ENCODE results near the gene IL1RL1. TPM values are rescaled to one million over a fixed set of nuclear protein-coding genes. Genes with fewer than 3 reads are reported as not detected.

The IL1RL1 gene
- total RNA-seq, 1 experiment from 2014 or later = not detected

DNA sequence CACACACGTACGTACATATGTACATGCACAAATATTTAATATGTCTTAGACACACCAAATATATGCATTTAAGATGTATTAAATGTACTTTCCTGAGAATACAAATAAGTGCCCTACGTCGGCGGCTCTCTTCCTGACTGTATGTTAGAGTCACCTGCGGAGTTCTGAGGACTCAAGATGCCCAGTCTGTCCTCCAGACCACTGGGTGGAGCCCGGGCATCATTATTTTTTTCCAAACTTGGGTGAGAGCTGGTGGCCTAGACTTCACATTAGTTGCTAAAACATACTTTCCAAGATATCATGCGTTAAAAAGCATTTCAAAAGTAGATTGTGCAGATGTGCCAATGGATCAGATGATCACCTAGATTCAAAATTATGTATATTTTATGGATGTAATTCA is 47.1 kb downstream of the IL1RL1 start:
- Histone ChIP-seq H3K4me3 (ENCODE audit: low read length) (no peak overlapping the region), H3K79me2 (ENCODE audit: low read length) (no peaks in the 10 kb centered on the region), H3K27me3 (ENCODE audit: low read length) (no peaks in the 10 kb centered on the region), H3K9me2 (replicated peaks; ENCODE audit: insufficient read depth, low read length) (no peaks in the 10 kb centered on the region), H3K4me2 (ENCODE audit: low read depth, low read length, poor library complexity, severe bottlenecking) (no peak overlapping the region), H3K27ac (ENCODE audit: low read length) (no peak overlapping the region), H3K9me3 (ENCODE audit: low read length) (no peaks in the 10 kb centered on the region), H2AFZ (ENCODE audit: low read length) (no peak overlapping the region), H3K4me1 (ENCODE audit: low read length) (peaks cover 12% of the 10 kb centered on the region), H3K36me3 (ENCODE audit: insufficient read depth, low read length) (no peaks in the 10 kb centered on the region), H3K9ac (ENCODE audit: low read length) (no peak overlapping the region), H4K20me1 (ENCODE audit: insufficient read depth, low read depth, low read length) (no peaks in the 10 kb centered on the region)
- no peak for DNase-seq

DNA sequence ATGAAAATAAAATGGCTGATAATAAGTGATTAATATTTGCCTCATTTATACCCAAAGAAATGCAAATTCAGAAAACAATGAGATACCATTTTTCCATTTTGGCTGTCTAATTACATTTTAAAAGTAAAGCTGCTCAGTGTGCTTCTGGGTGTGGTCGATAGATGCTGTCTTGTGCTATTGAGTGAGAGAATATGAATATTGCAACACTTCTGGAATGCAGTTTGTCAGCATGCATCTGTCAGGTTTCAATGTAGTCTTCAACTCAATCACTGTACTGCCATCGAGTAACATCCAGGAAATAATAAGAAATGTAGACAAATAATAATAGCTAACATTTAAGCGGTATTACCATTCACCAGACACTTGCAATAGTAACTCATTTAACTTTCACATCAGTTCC is 48.2 kb downstream of the IL1RL1 start:
- Histone ChIP-seq H3K27ac (ENCODE audit: low read length) (no peak overlapping the region), H3K79me2 (ENCODE audit: low read length) (no peaks in the 10 kb centered on the region), H3K4me1 (ENCODE audit: low read length) (peaks cover 12% of the 10 kb centered on the region)

DNA sequence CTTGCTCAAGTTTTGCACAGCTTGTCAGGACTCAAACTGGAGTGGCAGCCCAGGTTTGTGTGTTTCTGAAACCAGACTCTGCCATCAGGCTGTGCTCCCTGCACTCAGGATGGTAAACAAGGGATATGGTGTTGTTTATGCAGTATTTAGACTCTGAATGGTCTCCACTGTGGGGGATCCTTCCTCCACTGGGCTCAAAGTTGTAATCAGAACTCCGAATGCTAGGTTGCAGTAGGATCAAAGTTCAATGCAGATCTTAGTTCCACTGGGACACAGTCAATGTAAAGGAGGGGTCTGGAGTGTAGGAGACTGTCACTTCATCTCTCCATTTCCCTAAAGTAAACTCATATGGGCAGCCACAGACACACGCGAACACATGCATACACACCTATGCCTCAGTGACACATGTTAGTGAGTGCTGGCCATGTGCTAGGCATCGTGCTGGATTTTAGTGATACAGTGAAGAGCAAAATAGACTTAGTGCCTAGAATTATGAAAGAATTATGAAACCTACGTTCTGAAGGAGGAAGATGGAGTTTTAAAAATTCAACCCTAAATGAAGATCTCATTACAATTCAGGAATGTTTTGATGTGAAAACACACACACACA is 50.4 kb downstream of the IL1RL1 start:
- Histone ChIP-seq H3K36me3 (ENCODE audit: insufficient read depth, low read length) (no peaks in the 10 kb centered on the region), H3K4me1 (ENCODE audit: low read length) (no peaks in the 10 kb centered on the region; the same call in 1 of the 2 replicates), H3K9me2 (replicated peaks; ENCODE audit: insufficient read depth, low read length) (no peaks in the 10 kb centered on the region), H3K79me2 (ENCODE audit: low read length) (no peaks in the 10 kb centered on the region), H3K9ac (ENCODE audit: low read length) (no peak overlapping the region), H3K27me3 (ENCODE audit: low read length) (no peaks in the 10 kb centered on the region), H3K4me3 (ENCODE audit: low read length) (no peak overlapping the region), H2AFZ (ENCODE audit: low read length) (no peak overlapping the region), H3K27ac (ENCODE audit: low read length) (no peak overlapping the region), H3K9me3 (ENCODE audit: low read length) (no peaks in the 10 kb centered on the region), H4K20me1 (ENCODE audit: insufficient read depth, low read depth, low read length) (no peaks in the 10 kb centered on the region), H3K4me2 (ENCODE audit: low read depth, low read length, poor library complexity, severe bottlenecking) (no peak overlapping the region)
- DNase-seq = no peak

More for the DNA sequence above, 48.2 kb downstream of the IL1RL1 start:
- H3K36me3 ChIP-seq (ENCODE audit: insufficient read depth, low read length) = no peaks in the 10 kb centered on the region
- H3K9me2 ChIP-seq (replicated peaks; ENCODE audit: insufficient read depth, low read length) = no peaks in the 10 kb centered on the region
- H3K9me3 ChIP-seq (ENCODE audit: low read length) = no peaks in the 10 kb centered on the region
- H3K4me2 ChIP-seq (ENCODE audit: low read depth, low read length, poor library complexity, severe bottlenecking) = no peak overlapping the region
- no peak overlapping the region for H3K9ac ChIP-seq (ENCODE audit: low read length)
- no peak overlapping the region for H2AFZ ChIP-seq (ENCODE audit: low read length)
- DNase-seq = no peak
- no peaks in the 10 kb centered on the region for H3K27me3 ChIP-seq (ENCODE audit: low read length)
- no peak overlapping the region for H3K4me3 ChIP-seq (ENCODE audit: low read length)
- H4K20me1 ChIP-seq (ENCODE audit: insufficient read depth, low read depth, low read length) = no peaks in the 10 kb centered on the region

DNA sequence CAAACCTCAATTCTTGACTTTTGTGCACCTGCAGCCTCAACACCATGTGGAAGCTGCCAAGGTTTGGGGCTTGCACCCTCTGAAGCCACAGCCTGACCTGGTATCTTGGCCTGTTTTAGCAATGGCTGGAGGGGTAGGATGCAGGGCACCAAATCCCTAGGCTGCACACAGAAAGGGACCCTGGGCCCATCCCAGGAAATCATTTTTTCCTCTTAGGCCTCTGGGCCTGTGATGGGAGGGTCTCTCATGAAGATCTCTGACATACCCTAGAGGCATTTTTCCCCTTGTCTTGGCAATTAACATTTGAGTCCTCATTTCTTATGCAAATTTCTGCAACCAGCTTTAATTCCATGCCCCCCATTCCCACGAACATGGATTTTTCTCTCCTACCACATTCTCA is 54.4 kb downstream of the IL1RL1 start:
- Histone ChIP-seq H3K4me2 (ENCODE audit: low read depth, low read length, poor library complexity, severe bottlenecking) (no peak overlapping the region), H3K36me3 (ENCODE audit: insufficient read depth, low read length) (no peaks in the 10 kb centered on the region), H3K27me3 (ENCODE audit: low read length) (no peaks in the 10 kb centered on the region), H3K4me3 (ENCODE audit: low read length) (no peak overlapping the region), H2AFZ (ENCODE audit: low read length) (no peak overlapping the region), H4K20me1 (ENCODE audit: insufficient read depth, low read depth, low read length) (no peaks in the 10 kb centered on the region), H3K9ac (ENCODE audit: low read length) (no peak overlapping the region), H3K79me2 (ENCODE audit: low read length) (no peaks in the 10 kb centered on the region), H3K4me1 (ENCODE audit: low read length) (no peaks in the 10 kb centered on the region), H3K9me3 (ENCODE audit: low read length) (no peaks in the 10 kb centered on the region), H3K27ac (ENCODE audit: low read length) (no peak overlapping the region), H3K9me2 (replicated peaks; ENCODE audit: insufficient read depth, low read length) (no peaks in the 10 kb centered on the region)
- no peak for DNase-seq

DNA sequence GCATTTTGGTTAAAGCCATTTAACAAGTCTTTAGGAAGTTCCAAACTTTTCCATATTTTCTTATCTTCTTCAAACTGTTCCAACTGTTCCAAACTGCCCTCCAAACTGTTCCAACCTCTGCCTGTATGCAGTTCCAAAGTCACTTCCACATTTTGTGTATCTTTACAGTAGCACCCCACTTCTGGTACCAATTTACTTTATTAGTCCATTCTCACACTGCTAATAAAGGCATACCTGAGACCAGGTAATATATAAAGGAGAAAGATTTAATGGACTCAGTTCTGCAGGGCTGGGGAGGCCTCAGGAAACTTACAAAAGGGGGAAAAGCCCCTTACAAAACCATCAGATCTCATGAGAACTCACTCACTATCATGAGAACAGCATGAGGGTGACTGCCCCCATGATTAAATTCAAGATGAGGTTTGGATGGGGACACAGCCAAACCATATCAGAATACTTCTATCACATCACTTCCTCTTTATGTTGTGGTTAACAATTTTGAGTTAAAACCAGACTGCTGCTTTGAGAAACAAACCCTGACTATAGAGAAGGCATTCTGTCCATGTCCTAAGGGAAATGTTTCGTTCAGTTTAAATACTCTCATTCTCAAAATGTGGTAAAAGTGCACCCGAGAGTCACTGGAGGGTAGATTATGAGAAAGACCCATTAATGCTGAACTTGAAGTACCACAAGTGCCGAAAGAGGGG is 55.2 kb downstream of the IL1RL1 start:
- H3K4me3 ChIP-seq (ENCODE audit: low read length) = no peak overlapping the region
- H3K9ac ChIP-seq (ENCODE audit: low read length) = no peak overlapping the region
- H3K36me3 ChIP-seq (ENCODE audit: insufficient read depth, low read length) = no peaks in the 10 kb centered on the region
- H3K9me2 ChIP-seq (replicated peaks; ENCODE audit: insufficient read depth, low read length) = no peaks in the 10 kb centered on the region
- DNase-seq = no peak
- no peak overlapping the region for H2AFZ ChIP-seq (ENCODE audit: low read length)
- no peak overlapping the region for H3K27ac ChIP-seq (ENCODE audit: low read length)
- no peaks in the 10 kb centered on the region for H3K79me2 ChIP-seq (ENCODE audit: low read length)
- H3K9me3 ChIP-seq (ENCODE audit: low read length) = no peaks in the 10 kb centered on the region
- no peak overlapping the region for H3K4me2 ChIP-seq (ENCODE audit: low read depth, low read length, poor library complexity, severe bottlenecking)
- no peaks in the 10 kb centered on the region for H3K4me1 ChIP-seq (ENCODE audit: low read length)
- H3K27me3 ChIP-seq (ENCODE audit: low read length) = no peaks in the 10 kb centered on the region
- no peaks in the 10 kb centered on the region for H4K20me1 ChIP-seq (ENCODE audit: insufficient read depth, low read depth, low read length)

DNA sequence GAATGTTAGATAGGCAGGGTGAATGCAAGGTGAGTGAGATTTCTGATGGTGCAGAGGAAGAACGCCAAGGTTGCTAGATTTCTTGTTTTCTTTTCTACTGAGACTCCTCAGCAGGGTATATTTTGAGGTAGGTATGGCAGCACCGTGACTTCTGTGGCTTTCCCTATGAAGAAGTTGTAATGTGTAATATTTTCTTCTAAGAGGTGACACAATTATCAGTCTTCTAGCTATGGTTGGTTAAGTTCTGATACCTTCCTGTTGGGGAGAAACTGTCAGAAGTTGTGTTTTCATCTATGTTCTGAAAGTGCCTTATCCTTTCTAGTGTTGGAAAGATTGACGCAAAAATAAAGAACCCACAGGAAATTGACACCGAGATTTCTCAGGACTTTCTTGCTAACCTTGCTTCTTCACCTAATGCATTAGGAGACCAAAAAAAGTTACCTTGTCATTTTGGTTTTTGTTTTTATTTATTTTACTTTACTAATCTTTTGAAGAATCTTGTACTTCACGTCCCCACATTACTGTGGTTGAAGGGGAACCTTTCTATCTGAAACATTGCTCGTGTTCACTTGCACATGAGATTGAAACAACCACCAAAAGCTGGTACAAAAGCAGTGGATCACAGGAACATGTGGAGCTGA is 56.1 kb downstream of the IL1RL1 start:
- Histone ChIP-seq H3K4me3 (ENCODE audit: low read length) (no peak overlapping the region), H3K79me2 (ENCODE audit: low read length) (no peaks in the 10 kb centered on the region), H3K9me2 (replicated peaks; ENCODE audit: insufficient read depth, low read length) (no peaks in the 10 kb centered on the region), H3K27me3 (ENCODE audit: low read length) (no peaks in the 10 kb centered on the region), H3K27ac (ENCODE audit: low read length) (no peak overlapping the region), H3K36me3 (ENCODE audit: insufficient read depth, low read length) (no peaks in the 10 kb centered on the region), H4K20me1 (ENCODE audit: insufficient read depth, low read depth, low read length) (no peaks in the 10 kb centered on the region), H3K4me1 (ENCODE audit: low read length) (no peaks in the 10 kb centered on the region), H3K9ac (ENCODE audit: low read length) (no peak overlapping the region), H3K9me3 (ENCODE audit: low read length) (no peaks in the 10 kb centered on the region), H2AFZ (ENCODE audit: low read length) (no peak overlapping the region), H3K4me2 (ENCODE audit: low read depth, low read length, poor library complexity, severe bottlenecking) (no peak overlapping the region)
- no peak for DNase-seq

DNA sequence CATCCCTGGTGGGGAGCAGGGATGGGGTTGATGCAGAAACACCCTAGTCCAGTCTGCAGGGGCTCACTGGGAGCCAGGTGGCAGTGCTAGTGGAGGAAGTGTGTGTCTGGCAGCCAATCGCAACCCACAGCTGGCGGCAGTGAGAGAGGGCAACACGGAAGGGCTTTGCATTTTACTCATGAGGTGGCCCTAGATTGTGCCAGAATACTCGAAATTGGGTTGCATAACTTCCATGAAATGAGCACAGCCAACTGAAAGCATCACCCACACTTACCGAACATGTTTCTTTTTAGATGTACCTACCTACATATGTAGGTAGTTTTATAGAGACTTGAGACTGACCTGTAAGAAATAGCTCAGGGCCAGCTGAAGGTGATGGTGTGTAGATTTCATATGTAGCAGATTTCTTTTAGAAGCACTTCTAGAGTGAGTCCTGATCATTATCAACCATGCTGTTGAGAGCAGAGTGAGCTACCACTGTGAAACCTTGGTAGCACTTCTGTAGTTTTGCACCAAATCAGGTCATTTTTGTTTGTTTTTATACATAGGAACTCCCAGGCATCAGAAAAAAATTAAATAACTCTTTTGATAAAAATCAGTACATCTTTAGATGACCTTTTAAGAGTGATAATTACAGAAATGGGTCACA is 57.2 kb downstream of the IL1RL1 start:
- no peaks in the 10 kb centered on the region for H3K9me3 ChIP-seq (ENCODE audit: low read length)
- no peaks in the 10 kb centered on the region for H3K9me2 ChIP-seq (replicated peaks; ENCODE audit: insufficient read depth, low read length)
- H3K4me1 ChIP-seq (ENCODE audit: low read length) = no peaks in the 10 kb centered on the region
- H3K9ac ChIP-seq (ENCODE audit: low read length) = no peak overlapping the region
- H3K4me2 ChIP-seq (ENCODE audit: low read depth, low read length, poor library complexity, severe bottlenecking) = no peak overlapping the region
- no peak overlapping the region for H3K4me3 ChIP-seq (ENCODE audit: low read length)
- H2AFZ ChIP-seq (ENCODE audit: low read length) = no peak overlapping the region
- no peaks in the 10 kb centered on the region for H3K79me2 ChIP-seq (ENCODE audit: low read length)
- H3K36me3 ChIP-seq (ENCODE audit: insufficient read depth, low read length) = no peaks in the 10 kb centered on the region
- DNase-seq = no peak
- H4K20me1 ChIP-seq (ENCODE audit: insufficient read depth, low read depth, low read length) = no peaks in the 10 kb centered on the region
- no peaks in the 10 kb centered on the region for H3K27me3 ChIP-seq (ENCODE audit: low read length)
- H3K27ac ChIP-seq (ENCODE audit: low read length) = no peak overlapping the region

DNA sequence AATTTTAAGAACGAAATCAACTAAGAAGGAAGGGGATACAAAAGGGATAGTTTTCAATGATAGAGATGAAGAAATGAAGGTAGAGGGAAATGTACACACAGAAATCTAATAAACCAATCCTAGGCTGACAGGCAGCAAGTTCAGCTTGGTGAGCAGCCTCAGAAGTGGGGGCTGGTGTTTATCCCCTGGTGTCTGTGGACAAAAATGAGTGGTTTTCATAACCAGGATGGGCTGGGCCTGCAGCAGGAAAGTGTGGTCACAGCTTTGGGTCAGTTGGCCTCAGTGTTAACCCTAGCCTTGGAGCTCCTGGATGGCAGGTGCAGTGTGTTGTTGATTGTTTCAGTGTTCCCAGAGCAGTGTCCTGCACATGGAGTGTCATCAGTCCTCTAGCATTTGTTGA is 58.5 kb downstream of the IL1RL1 start:
- Histone ChIP-seq H3K9ac (ENCODE audit: low read length) (no peak overlapping the region), H3K9me3 (ENCODE audit: low read length) (no peaks in the 10 kb centered on the region), H3K79me2 (ENCODE audit: low read length) (no peaks in the 10 kb centered on the region), H3K4me1 (ENCODE audit: low read length) (no peaks in the 10 kb centered on the region), H3K36me3 (ENCODE audit: insufficient read depth, low read length) (no peaks in the 10 kb centered on the region), H3K27me3 (ENCODE audit: low read length) (no peaks in the 10 kb centered on the region), H2AFZ (ENCODE audit: low read length) (no peak overlapping the region), H4K20me1 (ENCODE audit: insufficient read depth, low read depth, low read length) (no peaks in the 10 kb centered on the region), H3K4me2 (ENCODE audit: low read depth, low read length, poor library complexity, severe bottlenecking) (no peak overlapping the region), H3K4me3 (ENCODE audit: low read length) (no peak overlapping the region), H3K9me2 (replicated peaks; ENCODE audit: insufficient read depth, low read length) (no peaks in the 10 kb centered on the region), H3K27ac (ENCODE audit: low read length) (no peak overlapping the region)
- no peak for DNase-seq
